HL-60 (cell line): ENCODE data around the gene ROCK1.

Experiments
- DNase-seq, 2 experiments: peaks; one replicate each; pipeline ENCODE4 v3.0.0-alpha.2; 2010 to 2020; ENCODE audit warnings: low read depth in 1 of 2, low spot score in 1 of 2
- H3K27ac ChIP-seq: fragments of 250-450 bp; sonication (Bioruptor Pico); replicated peaks from 2 replicates; pipeline ENCODE4 v1.5.1; 2020; ENCODE audit warnings: mild to moderate bottlenecking, moderate library complexity
- H3K27me3 ChIP-seq: fragments of 250-450 bp; sonication (Bioruptor Pico); 2 replicates; pipeline ENCODE4 v1.5.1; 2021; ENCODE audit warnings: mild to moderate bottlenecking, moderate library complexity; ENCODE audit not compliant: insufficient read depth, poor library complexity, severe bottlenecking
- H3K4me3 ChIP-seq: replicated peaks from 2 replicates; pipeline ENCODE4 v1.5.1; 2011; ENCODE audit warnings: mild to moderate bottlenecking, control low read depth, low read length; ENCODE audit not compliant: insufficient read depth
- GABPA ChIP-seq: IDR thresholded peaks from 2 replicates; pipeline ENCODE4 v1.6.1; 2012; ENCODE audit warnings: low read depth
- POLR2AphosphoS5 ChIP-seq: IDR thresholded peaks from 2 replicates; pipeline ENCODE4 v1.6.1; 2012; ENCODE audit warnings: low read depth
- REST ChIP-seq: IDR thresholded peaks from 2 replicates; pipeline ENCODE4 v1.6.1; 2012; ENCODE audit warnings: low read depth; ENCODE audit not compliant: insufficient replicate concordance
- SPI1 ChIP-seq: IDR thresholded peaks from 2 replicates; pipeline ENCODE4 v1.6.1; 2012; ENCODE audit warnings: low read depth, mild to moderate bottlenecking, borderline replicate concordance
- TF ChIP-seq, protein P1 (sequence below): IDR thresholded peaks from one replicate; pipeline ENCODE4 v1.5.1; 2011; ENCODE audit warnings: low read length, control low read depth, inconsistent platforms; ENCODE audit not compliant: insufficient read depth

Gene ROCK1

DNA sequence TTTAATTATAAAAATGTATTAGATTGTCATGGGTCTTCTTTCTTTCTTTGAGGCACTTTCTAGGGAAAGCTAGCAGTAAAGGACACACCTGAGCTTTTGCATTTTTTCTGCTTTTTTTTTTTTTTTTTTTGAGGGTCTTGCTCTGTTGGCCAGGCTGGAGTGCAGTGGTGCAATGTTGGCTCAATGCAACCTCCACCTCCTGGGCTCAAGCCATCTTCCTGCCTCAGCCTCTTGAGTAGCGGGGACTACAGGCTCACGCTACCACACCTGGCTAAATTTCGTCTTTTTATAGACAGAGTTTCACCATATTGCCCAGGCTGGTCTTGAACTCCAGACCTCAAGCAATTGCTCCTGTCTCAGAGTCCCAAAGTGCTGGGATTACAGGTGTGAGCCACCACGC is 40.5 kb downstream of the ROCK1 start:
- Histone ChIP-seq H3K27ac (no peak overlapping the region), H3K27me3 (no peaks in the 10 kb centered on the region), H3K4me3 (no peak overlapping the region)
- no peak for DNase-seq
- TF ChIP-seq GABPA (no peak), REST (no peak), SPI1 (no peak), POLR2AphosphoS5 (no peak)
- TF ChIP-seq, protein P1, sequence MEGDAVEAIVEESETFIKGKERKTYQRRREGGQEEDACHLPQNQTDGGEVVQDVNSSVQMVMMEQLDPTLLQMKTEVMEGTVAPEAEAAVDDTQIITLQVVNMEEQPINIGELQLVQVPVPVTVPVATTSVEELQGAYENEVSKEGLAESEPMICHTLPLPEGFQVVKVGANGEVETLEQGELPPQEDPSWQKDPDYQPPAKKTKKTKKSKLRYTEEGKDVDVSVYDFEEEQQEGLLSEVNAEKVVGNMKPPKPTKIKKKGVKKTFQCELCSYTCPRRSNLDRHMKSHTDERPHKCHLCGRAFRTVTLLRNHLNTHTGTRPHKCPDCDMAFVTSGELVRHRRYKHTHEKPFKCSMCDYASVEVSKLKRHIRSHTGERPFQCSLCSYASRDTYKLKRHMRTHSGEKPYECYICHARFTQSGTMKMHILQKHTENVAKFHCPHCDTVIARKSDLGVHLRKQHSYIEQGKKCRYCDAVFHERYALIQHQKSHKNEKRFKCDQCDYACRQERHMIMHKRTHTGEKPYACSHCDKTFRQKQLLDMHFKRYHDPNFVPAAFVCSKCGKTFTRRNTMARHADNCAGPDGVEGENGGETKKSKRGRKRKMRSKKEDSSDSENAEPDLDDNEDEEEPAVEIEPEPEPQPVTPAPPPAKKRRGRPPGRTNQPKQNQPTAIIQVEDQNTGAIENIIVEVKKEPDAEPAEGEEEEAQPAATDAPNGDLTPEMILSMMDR: no peak

- TF ChIP-seq GABPA: no peak
- TF ChIP-seq SPI1: no peak
- no peak for TF ChIP-seq POLR2AphosphoS5
- no peak for TF ChIP-seq REST
- TF ChIP-seq, protein P1: no peak
- DNase-seq: no peak
- Histone ChIP-seq H3K4me3 (no peak overlapping the region), H3K27me3 (no peaks in the 10 kb centered on the region), H3K27ac (no peak overlapping the region)
Observed at GRCh38 chr18:21069468-21069867, 42.1 kb downstream of the ROCK1 start.

DNA sequence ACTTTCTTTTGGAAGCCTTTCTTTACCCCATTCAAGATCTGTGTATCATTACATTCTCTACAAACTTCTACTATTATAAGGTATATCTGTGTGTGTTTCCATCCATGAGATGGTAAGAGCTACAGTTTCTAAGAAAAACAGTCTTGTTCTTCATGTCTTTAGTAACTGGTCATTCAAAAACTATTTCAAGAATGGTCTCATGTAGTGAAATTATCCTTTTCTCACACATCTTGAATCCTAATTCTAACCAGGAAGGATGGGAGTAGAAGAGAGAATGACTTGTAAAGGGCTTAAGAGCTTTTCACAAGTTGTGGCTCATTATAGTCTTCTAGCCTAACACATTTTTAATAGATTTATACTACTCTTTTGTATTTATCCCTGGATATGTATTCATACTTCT is 47.3 kb downstream of the ROCK1 start:
- Histone ChIP-seq H3K27me3 (no peaks in the 10 kb centered on the region), H3K27ac (no peak overlapping the region), H3K4me3 (no peak overlapping the region)
- no peak for DNase-seq
- TF ChIP-seq REST: no peak
- TF ChIP-seq, protein P1: no peak
- no peak for TF ChIP-seq POLR2AphosphoS5
- no peak for TF ChIP-seq GABPA
- TF ChIP-seq SPI1: no peak
